RWPE1 (cell line): ENCODE results near the gene IL22RA2.

Source experiments
- CTCF ChIA-PET: fragments of 350-600 bp; sonication (Branson Sonifier 250); formaldehyde crosslinking; extraction: SDS; loops from one replicate; lab custom pipeline; 2021; lab: Yijun Ruan, JAX
- POLR2A ChIA-PET: fragments of 400-600 bp; formaldehyde crosslinking; extraction: SDS; loops from one replicate; lab custom pipeline; 2020; ENCODE audit warnings: antibody characterized with exemption; ENCODE audit not compliant: low non-redundant PET; lab: Yijun Ruan, JAX
- DNase-seq: peaks from one replicate; pipeline ENCODE4 v3.0.0; 2012; ENCODE audit warnings: low spot score
- H3K27ac ChIP-seq: fragments of 450-650 bp; 2 replicates; pipeline ENCODE4 v1.5.1; 2017
- CTCF ChIP-seq: fragments of 450-650 bp; conservative IDR thresholded peaks from 2 replicates; pipeline ENCODE4 v1.5.1; 2017; ENCODE audit warnings: low read depth, mild to moderate bottlenecking

Gene IL22RA2

GRCh38 chr6:137104926-137105325 is 68.5 kb downstream of the IL22RA2 start:
- ChIA-PET POLR2A (no interaction called here), CTCF (interaction anchor here (0.6 kb wide), 1 partner anchor 129 kb away, joined by 3 read pairs; no protein-coding TSS in a partner anchor)
- peak overlapping the region; percentile 88 for H3K27ac ChIP-seq
- DNase-seq: no peak
- no peak for TF ChIP-seq CTCF

DNA sequence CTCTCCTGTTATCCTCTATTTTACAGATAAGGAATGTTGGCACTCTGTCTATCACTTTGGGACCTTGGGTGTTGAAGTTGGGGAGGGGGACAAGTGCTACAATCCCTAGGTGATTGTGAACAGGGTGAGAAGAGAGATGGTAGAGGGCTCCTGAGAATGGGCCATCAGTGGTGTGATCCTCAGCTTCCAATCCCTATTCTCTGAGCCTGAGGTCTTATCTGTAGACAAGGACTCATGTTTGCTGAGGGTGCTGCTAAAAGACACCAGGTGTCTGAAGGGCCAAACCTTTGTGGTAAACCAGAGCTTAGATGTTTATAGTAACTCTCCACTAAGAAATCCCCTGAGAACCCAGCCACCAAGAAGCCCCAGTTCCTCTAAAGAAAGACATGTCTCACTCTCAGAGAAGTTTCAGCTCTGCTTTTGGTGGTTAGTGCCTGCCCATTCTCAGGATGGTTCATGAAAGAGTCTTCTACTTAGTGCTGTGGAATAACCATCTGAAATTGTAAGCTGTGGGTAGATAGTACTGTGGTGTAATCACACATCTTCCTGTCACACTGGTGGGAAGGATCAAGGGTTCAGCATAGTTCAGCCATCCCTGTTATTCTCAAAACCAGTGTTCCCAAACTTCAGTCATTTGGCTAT is 70.5 kb downstream of the IL22RA2 start:
- no peak overlapping the region for H3K27ac ChIP-seq
- TF ChIP-seq CTCF: no peak
- DNase-seq: no peak
- CTCF ChIA-PET: no interaction called here
- POLR2A ChIA-PET: no interaction called here

DNA sequence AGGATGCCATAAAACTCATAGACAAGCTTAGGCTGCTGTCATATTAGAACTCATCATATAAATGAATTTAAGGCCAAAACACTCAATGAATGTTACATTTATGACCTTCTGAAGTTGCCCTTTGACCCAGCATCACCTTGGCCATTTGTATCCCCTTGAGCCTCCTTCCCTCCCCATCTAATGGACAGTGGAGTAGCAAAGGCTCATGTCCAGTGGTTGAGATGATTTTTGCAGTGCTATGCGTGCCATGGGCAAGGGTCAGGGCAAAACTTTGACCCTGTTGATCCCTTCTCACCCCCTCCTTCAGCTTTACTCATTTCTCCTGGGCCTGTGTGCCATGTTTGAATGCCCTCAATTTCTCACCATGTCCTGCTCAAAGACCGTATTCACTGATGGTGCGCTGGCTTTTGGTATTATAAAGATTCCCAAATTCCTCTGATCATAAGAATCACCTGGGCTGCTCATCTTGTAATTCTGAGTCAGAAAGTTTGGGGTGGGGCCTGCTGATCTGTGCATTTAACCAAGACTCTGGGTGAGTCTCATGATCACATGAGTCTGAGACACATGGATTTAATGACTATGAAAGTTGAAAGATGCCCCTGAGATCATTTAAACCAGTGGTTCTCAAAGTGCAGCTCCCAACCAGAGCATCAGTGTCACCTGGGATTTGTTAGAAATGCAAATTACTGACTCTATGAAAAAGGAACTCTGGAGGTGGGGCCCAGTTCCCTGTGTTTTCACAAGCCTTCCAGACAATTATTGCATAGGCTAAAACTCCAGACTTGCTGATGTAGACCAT is 71.2 kb downstream of the IL22RA2 start:
- ChIA-PET CTCF (interaction anchor here (1.2 kb wide), 1 partner anchor 540 kb away, joined by 4 read pairs; no protein-coding TSS in a partner anchor), POLR2A (no interaction called here)
- no peak overlapping the region for H3K27ac ChIP-seq
- no peak for TF ChIP-seq CTCF
- DNase-seq: no peak

GRCh38 chr6:137099689-137100403 is 73.6 kb downstream of the IL22RA2 start:
- ChIA-PET CTCF (interaction anchor here (0.6 to 0.8 kb wide), 2 partner anchors 315 to 551 kb away, joined by 3 to 7 read pairs; no protein-coding TSS in a partner anchor), POLR2A (no interaction called here)
- no peak for TF ChIP-seq CTCF
- DNase-seq: peak; percentile 12
- no peak overlapping the region for H3K27ac ChIP-seq

DNA sequence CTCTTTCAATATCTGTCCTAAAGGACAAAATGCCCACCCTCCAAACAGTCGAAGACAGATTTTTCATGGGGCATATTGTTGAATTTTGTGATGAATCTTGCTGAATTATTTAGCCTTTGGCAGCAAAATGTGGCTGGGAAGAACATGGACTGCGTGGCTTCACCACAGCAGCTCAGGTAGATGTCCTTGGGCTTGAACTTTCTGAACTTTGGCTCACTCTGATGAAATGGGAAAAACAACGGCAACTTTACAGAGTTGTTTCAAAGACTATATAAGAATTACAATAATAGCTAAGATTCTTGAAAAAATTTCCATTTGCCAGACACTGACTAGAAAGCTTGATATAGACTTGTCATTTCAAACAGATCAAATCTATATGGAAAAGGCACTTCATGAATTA is 75.9 kb downstream of the IL22RA2 start:
- CTCF ChIA-PET: interaction anchor here (0.6 to 1.1 kb wide), 4 partner anchors 9 to 500 kb away, joined by 3 to 6 read pairs (median 3); no protein-coding TSS in a partner anchor
- no peak for DNase-seq
- POLR2A ChIA-PET: no interaction called here
- no peak for TF ChIP-seq CTCF
- no peak overlapping the region for H3K27ac ChIP-seq

DNA sequence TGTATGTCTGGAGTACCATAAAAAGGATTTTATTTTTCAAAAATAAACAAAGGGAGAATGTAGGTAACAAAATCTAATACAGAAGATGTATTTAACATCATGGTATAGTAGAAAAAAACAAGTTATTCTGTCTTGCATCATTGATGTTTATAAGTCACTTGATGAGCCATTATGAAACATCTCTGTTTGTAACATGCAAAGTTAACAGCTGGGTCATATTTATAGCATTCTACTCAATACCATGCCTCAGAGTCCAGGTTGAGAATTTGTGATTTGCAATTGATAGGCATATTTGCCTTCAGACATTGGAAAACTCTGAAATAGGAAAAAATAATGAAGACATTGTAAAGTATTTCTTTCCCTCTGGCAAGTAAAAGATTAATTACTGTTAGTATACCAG is 76.4 kb downstream of the IL22RA2 start:
- no peak overlapping the region for H3K27ac ChIP-seq
- no peak for DNase-seq
- CTCF ChIA-PET: interaction anchor here (0.6 to 1.8 kb wide), 4 partner anchors 8 to 69 kb away, joined by 3 to 6 read pairs (median 4); no protein-coding TSS in a partner anchor
- POLR2A ChIA-PET: no interaction called here
- no peak for TF ChIP-seq CTCF
